HepG2 (cell line): Measurements from ENCODE around the gene KDM7A. TPM values are rescaled to one million over a fixed set of nuclear protein-coding genes. Genes with fewer than 3 reads are reported as not detected.
A peak's percentile ranks its signal among the peaks of the same experiment; 100 is the strongest.

Experiments
- FLYWCH1 ChIP-seq: sonication (generic); formaldehyde crosslinking; IDR thresholded peaks from 2 replicates; pipeline ENCODE4 v1.8.1; 2023; ENCODE audit warnings: mild to moderate bottlenecking, missing genetic modification reagents
- FOXC1 ChIP-seq: sonication (generic); formaldehyde crosslinking; IDR thresholded peaks from 2 replicates; pipeline ENCODE4 v1.8.0; 2022; ENCODE audit warnings: mild to moderate bottlenecking, missing genetic modification reagents, borderline replicate concordance
- MAFK ChIP-seq, 2 experiments: IDR thresholded peaks in 1 of 2; conservative IDR thresholded peaks in 1 of 2; 2 replicates each; pipeline ENCODE4 v1.6.1; 2011; ENCODE audit warnings: improper control_type of control experiment in 2 of 2, low read length in 2 of 2
- NCOA5 ChIP-seq: sonication (generic); formaldehyde crosslinking; IDR thresholded peaks from 2 replicates; pipeline ENCODE4 v1.4.0; 2020; ENCODE audit warnings: missing genetic modification reagents
- POLR2AphosphoS2 ChIP-seq: IDR thresholded peaks from 2 replicates; pipeline ENCODE4 v1.6.1; 2011; ENCODE audit warnings: low read depth, low read length, improper control_type of control experiment
- REPIN1 ChIP-seq: sonication (generic); formaldehyde crosslinking; IDR thresholded peaks from 2 replicates; pipeline ENCODE4 v1.8.0; 2022; ENCODE audit warnings: missing genetic modification reagents, low read depth, mild to moderate bottlenecking, borderline replicate concordance
- SCMH1 ChIP-seq: sonication (generic); formaldehyde crosslinking; IDR thresholded peaks from 2 replicates; pipeline ENCODE4 v1.9.0; 2021; ENCODE audit warnings: missing genetic modification reagents, mild to moderate bottlenecking, borderline replicate concordance
- SNAI1 ChIP-seq: sonication (generic); formaldehyde crosslinking; IDR thresholded peaks from 2 replicates; pipeline ENCODE4 v1.5.0; 2020; ENCODE audit warnings: mild to moderate bottlenecking, missing genetic modification reagents, borderline replicate concordance
- TAF1 ChIP-seq: sonication (generic); formaldehyde crosslinking; IDR thresholded peaks from 2 replicates; pipeline ENCODE4 v1.4.0; 2020; ENCODE audit warnings: missing genetic modification reagents
- ZNF121 ChIP-seq: sonication (generic); formaldehyde crosslinking; IDR thresholded peaks from 2 replicates; pipeline ENCODE4 v1.5.0; 2020; ENCODE audit warnings: mild to moderate bottlenecking, missing genetic modification reagents
- ZNF234 ChIP-seq: sonication (generic); formaldehyde crosslinking; conservative IDR thresholded peaks from 2 replicates; pipeline ENCODE4 v1.5.1; 2020; ENCODE audit warnings: mild to moderate bottlenecking, missing genetic modification reagents
- ZNF256 ChIP-seq: sonication (generic); formaldehyde crosslinking; conservative IDR thresholded peaks from 2 replicates; pipeline ENCODE4 v1.4.0; 2020; ENCODE audit warnings: missing genetic modification reagents
- ZNF30 ChIP-seq: sonication (generic); formaldehyde crosslinking; IDR thresholded peaks from 2 replicates; pipeline ENCODE4 v1.5.0; 2020; ENCODE audit warnings: mild to moderate bottlenecking, missing genetic modification reagents
- ZNF383 ChIP-seq: sonication (generic); formaldehyde crosslinking; IDR thresholded peaks from 2 replicates; pipeline ENCODE4 v1.4.0; 2020; ENCODE audit warnings: missing genetic modification reagents, mild to moderate bottlenecking, borderline replicate concordance
- ZNF605 ChIP-seq: sonication (generic); formaldehyde crosslinking; IDR thresholded peaks from 2 replicates; pipeline ENCODE4 v1.8.0; 2022; ENCODE audit warnings: mild to moderate bottlenecking, missing genetic modification reagents
- polyA plus RNA-seq, 8 experiments: library from polyadenylated mRNA; depleted of rRNA in 3 of 8; stranded (reverse) in 7 of 8; unstranded in 1 of 8; fragments of >200 nt; fragmentation: Illumina TruSeq in 4 of 8; extraction: Trizol in 4 of 8; gene quantifications; 2 replicates each; pipeline versions ENCODE4 v1.2.1 to v1.2.3, GENCODE V29; 2011 to 2016; ENCODE audit warnings: low read depth in 4 of 8, missing spikeins in 1 of 8, mixed read lengths in 1 of 8; ENCODE audit not compliant: insufficient read depth in 1 of 8
- total RNA-seq, 5 experiments: library from RNA; depleted of rRNA; stranded (reverse); fragments of >200 nt; fragmentation: Illumina TruSeq; extraction: Trizol; gene quantifications; 2 replicates each; pipeline ENCODE4 v1.2.3, GENCODE V29; 2016; ENCODE audit warnings: low read depth in 1 of 5
- TF ChIP-seq, protein P1 (sequence below): sonication (generic); formaldehyde crosslinking; IDR thresholded peaks from 2 replicates; pipeline ENCODE4 v1.8.0; 2023; ENCODE audit warnings: mild to moderate bottlenecking, missing genetic modification reagents
- TF ChIP-seq, protein P2 (sequence below): sonication (generic); formaldehyde crosslinking; IDR thresholded peaks from 2 replicates; pipeline ENCODE4 v1.9.0; 2021; ENCODE audit warnings: missing genetic modification reagents, borderline replicate concordance
- TF ChIP-seq, protein P3 (sequence below): sonication (generic); formaldehyde crosslinking; IDR thresholded peaks from 2 replicates; pipeline ENCODE4 v1.4.0; 2020; ENCODE audit warnings: missing genetic modification reagents, borderline replicate concordance
- TF ChIP-seq, protein P4 (sequence below): sonication (generic); formaldehyde crosslinking; IDR thresholded peaks from 2 replicates; pipeline ENCODE4 v1.4.0; 2020; ENCODE audit warnings: mild to moderate bottlenecking, missing genetic modification reagents
- TF ChIP-seq, protein P5 (sequence below): sonication (generic); formaldehyde crosslinking; IDR thresholded peaks from 2 replicates; pipeline ENCODE4 v1.5.0; 2020; ENCODE audit warnings: missing genetic modification reagents, mild to moderate bottlenecking, borderline replicate concordance

KDM7A gene
- total and polyA plus RNA-seq, 2 of the 13 experiments (the other 11 are each of a cell fraction or from before 2014, with no cell fraction given) = 10.8 to 16.8 TPM

DNA sequence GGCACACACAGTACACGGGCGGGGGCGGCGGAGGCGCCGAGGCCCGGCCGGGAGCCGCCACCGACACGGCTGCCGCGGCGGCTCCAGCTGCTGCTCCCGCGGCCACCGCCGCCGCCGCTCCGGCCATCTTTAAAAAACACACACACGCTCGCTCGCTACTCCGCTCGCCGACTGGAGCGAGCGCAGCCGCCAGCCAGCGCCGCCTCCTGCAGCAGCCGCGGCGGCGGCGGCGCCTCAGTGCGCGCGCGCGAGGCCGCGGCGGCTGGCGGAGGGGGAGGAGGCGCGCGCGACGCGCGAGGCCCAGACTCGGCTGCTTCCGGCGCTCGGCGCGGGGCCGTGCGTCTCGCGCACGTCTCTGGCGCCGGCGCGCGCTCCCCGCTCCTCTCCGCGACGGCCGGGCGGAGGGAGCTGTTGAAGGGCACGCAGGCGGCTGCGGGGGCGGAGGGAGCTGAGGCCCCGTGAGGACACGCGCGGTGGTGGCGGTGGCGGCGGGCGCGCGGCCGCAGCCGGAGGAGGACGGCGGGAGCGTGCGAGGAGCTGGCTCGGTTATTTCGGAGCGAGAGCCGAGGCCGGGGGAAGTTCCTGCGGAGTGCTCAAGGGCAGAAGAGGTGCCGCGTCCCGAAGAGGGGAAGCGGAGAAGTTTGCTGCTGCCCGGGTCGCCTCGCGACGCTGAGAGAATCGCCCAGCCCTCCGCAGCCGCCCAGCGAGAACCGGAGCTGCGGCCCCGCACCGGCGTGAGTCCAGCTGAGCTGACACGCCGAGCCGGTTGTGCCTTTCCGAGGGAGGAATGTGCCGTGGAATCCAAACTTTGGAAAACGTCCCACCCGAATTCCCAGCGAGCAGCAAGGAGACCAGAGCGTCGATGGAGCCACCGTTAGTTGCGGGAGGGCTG is at the start of gene KDM7A (continued):
- TF ChIP-seq, protein P1, sequence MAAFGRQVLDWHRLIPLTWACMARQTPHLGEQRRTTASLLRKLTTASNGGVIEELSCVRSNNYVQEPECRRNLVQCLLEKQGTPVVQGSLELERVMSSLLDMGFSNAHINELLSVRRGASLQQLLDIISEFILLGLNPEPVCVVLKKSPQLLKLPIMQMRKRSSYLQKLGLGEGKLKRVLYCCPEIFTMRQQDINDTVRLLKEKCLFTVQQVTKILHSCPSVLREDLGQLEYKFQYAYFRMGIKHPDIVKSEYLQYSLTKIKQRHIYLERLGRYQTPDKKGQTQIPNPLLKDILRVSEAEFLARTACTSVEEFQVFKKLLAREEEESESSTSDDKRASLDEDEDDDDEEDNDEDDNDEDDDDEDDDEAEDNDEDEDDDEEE = peak; percentile 57; the same call in 1 of the 2 replicates
- no peak for TF ChIP-seq ZNF121 (CRISPR knock-in tag)
- no peak for TF ChIP-seq SCMH1
- TF ChIP-seq FLYWCH1 = no peak
- TF ChIP-seq ZNF30 = no peak
- TF ChIP-seq, protein P2, sequence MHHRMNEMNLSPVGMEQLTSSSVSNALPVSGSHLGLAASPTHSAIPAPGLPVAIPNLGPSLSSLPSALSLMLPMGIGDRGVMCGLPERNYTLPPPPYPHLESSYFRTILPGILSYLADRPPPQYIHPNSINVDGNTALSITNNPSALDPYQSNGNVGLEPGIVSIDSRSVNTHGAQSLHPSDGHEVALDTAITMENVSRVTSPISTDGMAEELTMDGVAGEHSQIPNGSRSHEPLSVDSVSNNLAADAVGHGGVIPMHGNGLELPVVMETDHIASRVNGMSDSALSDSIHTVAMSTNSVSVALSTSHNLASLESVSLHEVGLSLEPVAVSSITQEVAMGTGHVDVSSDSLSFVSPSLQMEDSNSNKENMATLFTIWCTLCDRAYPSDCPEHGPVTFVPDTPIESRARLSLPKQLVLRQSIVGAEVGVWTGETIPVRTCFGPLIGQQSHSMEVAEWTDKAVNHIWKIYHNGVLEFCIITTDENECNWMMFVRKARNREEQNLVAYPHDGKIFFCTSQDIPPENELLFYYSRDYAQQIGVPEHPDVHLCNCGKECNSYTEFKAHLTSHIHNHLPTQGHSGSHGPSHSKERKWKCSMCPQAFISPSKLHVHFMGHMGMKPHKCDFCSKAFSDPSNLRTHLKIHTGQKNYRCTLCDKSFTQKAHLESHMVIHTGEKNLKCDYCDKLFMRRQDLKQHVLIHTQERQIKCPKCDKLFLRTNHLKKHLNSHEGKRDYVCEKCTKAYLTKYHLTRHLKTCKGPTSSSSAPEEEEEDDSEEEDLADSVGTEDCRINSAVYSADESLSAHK (CRISPR knock-in tag) = no peak
- 0 out of 2 replicates have a peak, but pooled peaks have one; percentile 36 for TF ChIP-seq ZNF234 (CRISPR knock-in tag)
- no peak for TF ChIP-seq SNAI1 (CRISPR knock-in tag)
- TF ChIP-seq, protein P3, sequence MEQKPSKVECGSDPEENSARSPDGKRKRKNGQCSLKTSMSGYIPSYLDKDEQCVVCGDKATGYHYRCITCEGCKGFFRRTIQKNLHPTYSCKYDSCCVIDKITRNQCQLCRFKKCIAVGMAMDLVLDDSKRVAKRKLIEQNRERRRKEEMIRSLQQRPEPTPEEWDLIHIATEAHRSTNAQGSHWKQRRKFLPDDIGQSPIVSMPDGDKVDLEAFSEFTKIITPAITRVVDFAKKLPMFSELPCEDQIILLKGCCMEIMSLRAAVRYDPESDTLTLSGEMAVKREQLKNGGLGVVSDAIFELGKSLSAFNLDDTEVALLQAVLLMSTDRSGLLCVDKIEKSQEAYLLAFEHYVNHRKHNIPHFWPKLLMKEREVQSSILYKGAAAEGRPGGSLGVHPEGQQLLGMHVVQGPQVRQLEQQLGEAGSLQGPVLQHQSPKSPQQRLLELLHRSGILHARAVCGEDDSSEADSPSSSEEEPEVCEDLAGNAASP = peak; percentile 69; the same call in 1 of the 2 replicates
- no peak for TF ChIP-seq MAFK (conservative IDR thresholded peaks at IDR 0.05 in 1 of 2, IDR thresholded peaks at IDR 0.05 in 1 of 2; ENCODE audit: low read length in 2 of 2)
- peak; percentile 77; the same call in 1 of the 2 replicates for TF ChIP-seq ZNF256 (CRISPR knock-in tag)
- no peak for TF ChIP-seq ZNF383 (CRISPR knock-in tag)
- peak; percentile 51; the same call in 1 of the 2 replicates for TF ChIP-seq TAF1
- peak; percentile 82; the same call in 1 of the 2 replicates for TF ChIP-seq REPIN1 (CRISPR knock-in tag)
- TF ChIP-seq, protein P4, sequence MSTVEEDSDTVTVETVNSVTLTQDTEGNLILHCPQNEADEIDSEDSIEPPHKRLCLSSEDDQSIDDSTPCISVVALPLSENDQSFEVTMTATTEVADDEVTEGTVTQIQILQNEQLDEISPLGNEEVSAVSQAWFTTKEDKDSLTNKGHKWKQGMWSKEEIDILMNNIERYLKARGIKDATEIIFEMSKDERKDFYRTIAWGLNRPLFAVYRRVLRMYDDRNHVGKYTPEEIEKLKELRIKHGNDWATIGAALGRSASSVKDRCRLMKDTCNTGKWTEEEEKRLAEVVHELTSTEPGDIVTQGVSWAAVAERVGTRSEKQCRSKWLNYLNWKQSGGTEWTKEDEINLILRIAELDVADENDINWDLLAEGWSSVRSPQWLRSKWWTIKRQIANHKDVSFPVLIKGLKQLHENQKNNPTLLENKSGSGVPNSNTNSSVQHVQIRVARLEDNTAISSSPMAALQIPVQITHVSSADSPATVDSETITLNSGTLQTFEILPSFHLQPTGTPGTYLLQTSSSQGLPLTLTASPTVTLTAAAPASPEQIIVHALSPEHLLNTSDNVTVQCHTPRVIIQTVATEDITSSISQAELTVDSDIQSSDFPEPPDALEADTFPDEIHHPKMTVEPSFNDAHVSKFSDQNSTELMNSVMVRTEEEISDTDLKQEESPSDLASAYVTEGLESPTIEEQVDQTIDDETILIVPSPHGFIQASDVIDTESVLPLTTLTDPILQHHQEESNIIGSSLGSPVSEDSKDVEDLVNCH (CRISPR knock-in tag) = no peak
- TF ChIP-seq, protein P5, sequence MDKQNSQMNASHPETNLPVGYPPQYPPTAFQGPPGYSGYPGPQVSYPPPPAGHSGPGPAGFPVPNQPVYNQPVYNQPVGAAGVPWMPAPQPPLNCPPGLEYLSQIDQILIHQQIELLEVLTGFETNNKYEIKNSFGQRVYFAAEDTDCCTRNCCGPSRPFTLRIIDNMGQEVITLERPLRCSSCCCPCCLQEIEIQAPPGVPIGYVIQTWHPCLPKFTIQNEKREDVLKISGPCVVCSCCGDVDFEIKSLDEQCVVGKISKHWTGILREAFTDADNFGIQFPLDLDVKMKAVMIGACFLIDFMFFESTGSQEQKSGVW (CRISPR knock-in tag) = no peak
- no peak for TF ChIP-seq POLR2AphosphoS2
- TF ChIP-seq ZNF605 (CRISPR knock-in tag) = peak; percentile 85
- no peak for TF ChIP-seq NCOA5 (CRISPR knock-in tag)
- TF ChIP-seq FOXC1 (CRISPR knock-in tag) = peak; percentile 85; the same call in 1 of the 2 replicates
